Measurements from ENCODE around the gene NR5A1. TPM values are rescaled to one million over a fixed set of nuclear protein-coding genes. Genes with fewer than 3 reads are reported as not detected.

NR5A1 gene
- polyA plus RNA-seq, 1 donor from 2014 or later, result not detected

DNA sequence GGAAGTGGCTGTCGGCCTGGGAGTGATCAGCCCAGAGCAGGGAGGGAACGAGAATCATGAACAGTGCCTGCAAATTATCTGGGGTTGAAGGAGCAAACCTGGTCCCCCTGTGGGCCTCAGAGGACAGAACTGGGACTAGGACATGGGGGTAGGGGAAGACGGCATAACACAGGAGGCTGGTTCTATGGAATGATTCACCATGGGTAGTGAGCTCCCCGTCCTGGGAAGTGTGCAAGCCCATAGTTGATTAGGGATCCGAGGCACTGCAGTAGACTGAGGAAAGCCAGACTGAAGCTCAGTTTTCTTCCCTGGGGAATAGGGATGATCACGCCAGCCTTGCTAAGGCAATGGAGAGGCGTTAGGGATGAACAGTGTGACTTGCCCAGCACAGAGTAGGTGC lies 51.4 kb downstream of the NR5A1 start:
- Mint-ChIP-seq H3K9me3 (peaks cover 0 to 4% (median 3%) of the 10 kb centered on the region in 3 donors), H3K4me3 (no peak overlapping the region), H3K27me3 (peaks cover 18% of the 10 kb centered on the region), H3K27ac (peak overlapping the region in 1 of 3 donors; percentile 82), H3K4me1 (no peaks in the 10 kb centered on the region), H3K36me3 (no peaks in the 10 kb centered on the region)

DNA sequence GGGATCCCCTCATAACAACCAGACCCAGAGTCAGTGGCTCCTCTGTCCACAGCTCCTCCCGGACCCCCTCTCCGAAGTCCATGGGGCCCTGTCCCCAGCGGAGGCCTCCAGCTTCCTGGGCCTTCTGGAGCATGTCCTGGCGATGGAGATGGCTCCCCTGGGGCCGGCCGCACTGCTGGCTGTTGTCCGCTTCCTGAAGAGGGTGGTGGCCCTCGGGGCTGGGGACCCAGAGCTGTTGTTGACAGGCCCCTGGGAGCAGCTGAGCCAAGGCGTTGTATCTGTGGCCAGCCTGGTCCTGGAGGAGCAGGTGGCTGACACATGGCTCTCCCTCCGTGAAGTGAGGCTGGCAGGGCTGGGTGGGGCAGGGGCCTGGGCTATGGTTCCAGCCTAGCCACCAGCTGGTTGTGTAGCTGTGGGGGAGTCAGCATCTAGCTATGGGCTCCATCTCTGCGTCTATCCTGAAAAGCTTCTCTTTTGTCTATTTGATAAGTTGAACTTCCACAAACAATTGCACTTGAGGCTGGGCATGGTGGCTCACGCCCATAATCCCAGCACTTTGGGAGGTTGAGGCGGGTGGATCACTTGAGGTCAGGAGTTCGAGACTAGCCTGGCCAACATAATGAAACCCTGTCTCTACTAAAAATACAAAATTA lies 52.3 kb downstream of the NR5A1 start:
- peak overlapping the region in 1 of 3 donors; percentile 82 for H3K27ac Mint-ChIP-seq
- no peaks in the 10 kb centered on the region for H3K4me1 Mint-ChIP-seq
- peaks cover 25% of the 10 kb centered on the region for H3K27me3 Mint-ChIP-seq
- no peaks in the 10 kb centered on the region for H3K36me3 Mint-ChIP-seq
- H3K4me3 Mint-ChIP-seq, result no peak overlapping the region
- no peaks in the 10 kb centered on the region for H3K9me3 Mint-ChIP-seq

DNA sequence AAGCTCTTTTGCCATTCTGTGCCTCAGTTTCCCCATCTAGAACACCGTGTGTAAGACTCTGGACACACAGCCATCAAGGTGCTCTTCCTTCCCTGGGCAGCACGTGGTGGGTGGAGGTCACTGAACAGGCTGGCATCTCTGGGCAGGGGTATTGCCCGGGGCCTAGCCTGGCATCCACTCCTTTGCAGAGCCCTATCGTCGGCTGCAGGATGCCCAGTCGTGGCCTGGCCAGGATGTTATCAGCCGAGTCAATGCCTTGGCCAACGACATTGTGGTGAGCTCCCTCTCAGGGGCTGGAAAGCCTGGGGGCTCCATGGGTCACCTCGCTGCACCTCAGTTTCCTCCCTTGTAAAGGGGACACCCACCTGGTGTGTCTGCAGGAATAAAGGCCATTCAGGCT lies 52.9 kb downstream of the NR5A1 start:
- Mint-ChIP-seq H3K4me1 (no peaks in the 10 kb centered on the region), H3K27ac (no peak overlapping the region), H3K4me3 (no peak overlapping the region), H3K27me3 (peaks cover 31% of the 10 kb centered on the region), H3K36me3 (peaks cover 1% of the 10 kb centered on the region), H3K9me3 (no peaks in the 10 kb centered on the region)

DNA sequence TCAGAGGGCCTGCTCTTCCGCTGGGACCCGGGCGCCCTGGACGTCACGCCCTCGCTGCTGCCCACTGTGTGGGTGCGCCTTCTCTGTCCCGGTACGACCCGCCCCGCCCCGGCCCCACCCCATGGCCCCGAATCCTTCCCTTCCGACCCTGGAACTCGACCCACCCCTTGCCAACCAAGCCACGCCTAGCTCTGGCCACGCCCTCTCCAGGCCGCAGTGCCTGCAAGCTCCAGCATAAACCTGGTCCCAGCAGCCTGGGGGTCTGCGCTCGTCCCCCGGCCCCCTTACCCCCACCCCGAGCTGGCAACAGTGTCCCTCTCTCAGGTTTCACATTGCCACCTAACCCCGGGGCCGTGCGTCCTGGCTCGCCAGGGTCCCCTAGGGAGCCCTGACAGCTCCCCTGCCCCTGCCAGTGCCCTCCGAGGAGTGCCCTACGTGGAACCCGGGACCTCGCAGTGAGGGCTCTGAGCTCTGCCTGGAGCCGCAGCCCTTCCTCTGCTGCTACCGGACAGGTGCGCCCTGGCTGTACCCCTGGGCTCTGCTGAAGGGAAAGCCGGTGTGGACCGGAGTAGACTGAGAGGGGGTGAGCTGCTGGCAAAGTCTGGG lies 53.5 kb downstream of the NR5A1 start:
- Mint-ChIP-seq H3K36me3 (peaks cover 1% of the 10 kb centered on the region), H3K27ac (no peak overlapping the region), H3K9me3 (no peaks in the 10 kb centered on the region), H3K27me3 (peaks cover 33% of the 10 kb centered on the region), H3K4me1 (no peaks in the 10 kb centered on the region), H3K4me3 (no peak overlapping the region)

DNA sequence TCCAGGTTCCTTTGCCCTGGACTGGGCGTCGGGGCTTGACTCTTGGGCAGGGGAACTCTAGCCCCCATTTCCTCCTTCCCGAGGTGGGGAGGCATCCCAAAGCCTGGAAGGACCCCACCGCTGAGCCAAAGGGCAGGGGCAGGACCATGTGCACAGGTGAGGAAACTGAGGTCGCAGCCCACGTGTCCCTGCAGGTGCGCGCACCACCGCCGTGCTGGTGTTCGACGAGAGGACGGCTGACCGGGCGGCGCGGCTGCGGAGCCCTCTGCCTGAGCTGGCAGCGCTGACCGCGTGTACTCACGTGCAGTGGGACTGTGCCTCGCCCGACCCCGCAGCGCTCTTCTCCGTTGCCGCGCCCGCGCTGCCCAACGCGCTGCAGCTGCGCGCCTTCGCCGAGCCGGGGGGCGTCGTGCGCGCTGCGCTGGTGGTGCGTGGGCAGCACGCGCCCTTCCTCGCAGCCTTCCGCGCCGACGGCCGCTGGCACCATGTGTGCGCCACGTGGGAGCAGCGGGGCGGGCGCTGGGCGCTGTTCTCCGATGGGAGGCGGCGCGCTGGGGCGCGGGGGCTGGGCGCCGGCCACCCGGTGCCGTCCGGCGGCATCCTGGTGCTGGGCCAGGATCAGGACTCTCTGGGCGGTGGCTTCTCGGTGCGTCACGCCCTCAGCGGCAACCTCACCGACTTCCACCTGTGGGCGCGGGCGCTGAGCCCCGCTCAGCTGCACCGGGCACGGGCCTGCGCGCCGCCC lies 54.2 kb downstream of the NR5A1 start:
- Mint-ChIP-seq H3K4me3 (no peak overlapping the region), H3K36me3 (peaks cover 1% of the 10 kb centered on the region), H3K27ac (no peak overlapping the region), H3K27me3 (peaks cover 36% of the 10 kb centered on the region), H3K9me3 (no peaks in the 10 kb centered on the region), H3K4me1 (no peaks in the 10 kb centered on the region)

DNA sequence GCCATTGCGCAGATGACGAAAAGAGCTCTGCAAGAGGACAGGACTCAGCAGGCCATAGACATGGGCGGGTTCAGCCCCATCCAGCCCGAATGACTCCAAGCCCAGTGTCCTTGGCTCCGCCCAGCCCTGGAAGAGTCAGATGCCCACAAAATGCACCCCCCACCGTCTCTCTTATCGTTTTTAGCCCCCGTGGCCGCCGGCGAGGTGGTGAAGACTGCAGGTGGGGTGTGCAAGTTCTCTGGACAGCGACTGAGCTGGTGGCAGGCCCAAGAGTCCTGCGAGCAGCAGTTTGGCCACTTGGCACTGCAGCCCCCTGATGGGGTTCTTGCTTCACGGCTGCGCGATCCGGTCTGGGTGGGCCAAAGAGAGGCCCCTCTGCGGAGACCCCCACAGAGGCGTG lies 54.9 kb downstream of the NR5A1 start:
- H3K4me1 Mint-ChIP-seq, result no peaks in the 10 kb centered on the region
- no peak overlapping the region for H3K4me3 Mint-ChIP-seq
- H3K36me3 Mint-ChIP-seq, result peaks cover 1% of the 10 kb centered on the region
- peaks cover 36% of the 10 kb centered on the region for H3K27me3 Mint-ChIP-seq
- H3K9me3 Mint-ChIP-seq, result no peaks in the 10 kb centered on the region
- H3K27ac Mint-ChIP-seq, result peak overlapping the region in 1 of 3 donors; percentile 63

DNA sequence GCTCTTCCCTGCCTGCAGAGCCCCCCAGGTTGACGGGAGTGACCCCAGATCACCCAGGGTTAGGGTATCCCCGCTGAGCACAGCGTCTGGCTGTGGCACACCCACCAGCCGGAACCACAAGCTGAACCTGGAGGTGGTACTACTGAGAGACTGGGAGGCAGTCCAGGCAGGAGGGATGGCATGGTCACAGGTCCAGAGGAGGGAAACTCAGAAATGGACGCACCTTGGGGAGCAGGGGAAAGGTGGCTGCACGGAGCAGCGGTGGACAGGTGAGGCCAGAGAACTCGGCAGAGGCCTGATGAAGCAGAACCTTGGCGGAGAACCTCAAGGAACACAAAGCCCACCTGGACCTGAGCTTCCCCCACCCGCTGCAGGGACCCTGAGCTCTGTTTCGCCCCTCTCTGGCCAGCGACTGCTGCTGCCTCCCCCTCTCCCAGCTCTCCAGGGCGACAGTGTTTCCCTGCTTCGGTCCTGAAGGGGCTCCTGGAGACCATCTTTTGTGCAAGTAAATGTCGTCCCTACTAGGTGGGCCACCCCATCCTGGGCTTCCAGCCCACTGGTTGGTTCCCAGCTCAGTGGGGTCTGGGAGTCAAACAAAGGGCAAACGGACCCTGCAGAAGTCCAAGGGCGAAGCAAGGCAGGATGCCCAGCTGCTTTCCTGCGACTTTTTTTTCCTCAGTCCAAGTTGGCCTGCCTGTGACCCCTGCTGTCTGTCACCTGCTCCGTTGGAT lies 56.1 kb downstream of the NR5A1 start:
- peak overlapping the region in 1 of 4 donors; percentile 45 for H3K4me3 Mint-ChIP-seq
- peaks cover 41% of the 10 kb centered on the region for H3K27me3 Mint-ChIP-seq
- no peaks in the 10 kb centered on the region for H3K9me3 Mint-ChIP-seq
- H3K36me3 Mint-ChIP-seq, result peaks cover 1% of the 10 kb centered on the region
- no peaks in the 10 kb centered on the region for H3K4me1 Mint-ChIP-seq
- H3K27ac Mint-ChIP-seq, result no peak overlapping the region

DNA sequence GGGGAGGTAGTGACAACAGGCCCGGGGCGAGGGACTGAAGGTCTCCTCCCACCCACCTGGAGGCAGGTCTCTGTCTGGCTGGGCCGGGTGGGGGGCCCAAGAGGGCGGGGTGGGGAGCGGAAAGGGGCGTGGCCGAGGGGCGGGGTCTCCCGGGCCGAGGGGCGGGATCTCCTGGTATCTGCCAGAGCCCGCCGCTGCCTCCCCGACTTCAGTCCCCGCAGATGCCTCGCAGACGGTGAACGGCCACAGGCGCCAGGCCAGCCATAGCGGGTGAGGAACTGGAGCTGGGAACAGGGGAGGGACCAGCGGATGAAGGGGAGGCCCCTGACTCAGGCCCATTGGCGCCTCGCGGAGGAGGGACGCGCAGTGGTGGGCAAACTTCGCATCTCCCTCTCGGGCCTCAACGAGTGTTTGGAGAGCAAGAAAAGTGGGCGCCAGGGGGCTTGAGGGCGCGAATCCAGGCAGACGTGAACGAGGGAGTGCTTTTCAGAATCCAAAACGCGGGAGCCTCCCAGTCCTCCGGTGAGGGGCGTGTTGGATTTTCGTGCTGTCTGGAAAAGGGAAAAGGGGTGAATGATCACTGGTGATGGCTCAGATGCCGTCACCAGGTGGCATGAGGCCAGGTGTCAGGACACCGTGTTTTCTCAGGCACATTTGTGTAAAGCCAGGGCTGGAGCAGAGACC lies 56.8 kb downstream of the NR5A1 start, which contains the start of gene ADGRD2:
ADGRD2 (plus strand) TSS at position 211 of the 684 bp plus-strand sequence. CDS start 1,216 bp downstream, outside the sequence.
- Mint-ChIP-seq H3K9me3 (peaks cover 0 to 2% (median 0%) of the 10 kb centered on the region in 3 donors), H3K36me3 (peaks cover 1% of the 10 kb centered on the region), H3K27ac (no peak within 1 kb of the TSS), H3K4me1 (no peaks in the 10 kb centered on the region), H3K4me3 (peak within 1 kb of the TSS in 1 of 4 donors; percentile 45), H3K27me3 (peaks cover 41% of the 10 kb centered on the region)

DNA sequence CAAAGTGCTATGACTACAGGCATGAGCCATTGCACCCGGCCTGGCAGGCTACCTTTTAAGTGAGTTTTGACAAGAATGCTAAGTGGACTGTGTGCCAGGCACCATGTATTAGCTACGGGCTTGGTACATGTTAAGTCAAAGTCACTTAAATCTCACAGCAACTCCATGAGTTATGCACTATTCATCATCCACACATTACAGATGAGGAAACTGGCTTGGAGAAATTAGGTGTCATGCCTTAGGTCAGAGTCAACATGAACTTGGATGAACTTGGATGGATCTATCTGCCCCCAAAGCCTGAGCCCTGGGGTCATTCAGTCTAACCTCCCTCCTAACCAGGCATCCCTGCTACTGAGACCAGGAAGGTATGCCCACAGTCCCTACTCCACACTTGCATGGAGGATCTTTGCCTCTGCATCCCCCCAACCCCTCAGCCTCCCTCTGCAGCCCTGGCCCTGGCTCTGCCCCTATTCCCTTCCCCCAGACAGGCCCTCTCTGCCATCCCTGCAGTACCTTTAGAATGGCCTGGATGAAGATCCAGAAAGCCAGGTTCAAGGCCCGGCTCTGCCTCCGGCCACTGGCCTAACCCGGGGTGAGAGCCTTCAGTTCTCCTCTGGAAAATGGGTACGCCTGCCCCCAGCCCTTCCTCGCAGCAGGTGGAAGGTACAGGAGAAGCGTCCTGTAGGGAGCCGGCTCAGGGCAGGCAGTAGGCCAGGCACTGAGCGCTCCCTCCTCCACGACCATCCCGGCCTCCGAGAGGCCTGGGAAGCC lies 57.6 kb downstream of the NR5A1 start:
- H3K27me3 Mint-ChIP-seq, result peaks cover 41% of the 10 kb centered on the region
- no peaks in the 10 kb centered on the region for H3K4me1 Mint-ChIP-seq
- H3K9me3 Mint-ChIP-seq, result peaks cover 0 to 2% (median 0%) of the 10 kb centered on the region in 3 donors
- H3K27ac Mint-ChIP-seq, result no peak overlapping the region
- H3K4me3 Mint-ChIP-seq, result no peak overlapping the region
- peaks cover 1% of the 10 kb centered on the region for H3K36me3 Mint-ChIP-seq

DNA sequence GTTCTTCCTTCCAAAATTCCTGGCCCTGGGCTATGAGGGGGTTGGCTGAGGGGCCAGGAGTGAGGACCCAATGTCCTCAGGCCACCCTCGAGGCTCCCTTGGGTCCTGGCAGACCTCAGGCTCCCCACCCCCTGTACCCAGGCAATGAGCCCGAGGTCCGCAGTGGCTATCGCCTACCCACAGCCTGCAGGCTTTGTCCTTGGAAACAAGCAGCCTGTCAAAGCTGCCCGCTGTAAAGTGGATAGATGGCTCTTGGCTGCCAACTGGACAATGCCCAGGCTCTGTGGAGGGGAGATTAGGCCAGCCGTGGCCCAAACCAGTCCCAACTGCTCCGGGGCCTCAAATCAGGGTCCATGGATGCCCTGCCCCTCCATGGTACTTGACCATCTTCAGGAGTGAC lies 59.2 kb downstream of the NR5A1 start:
- no peaks in the 10 kb centered on the region for H3K4me1 Mint-ChIP-seq
- no peak overlapping the region for H3K27ac Mint-ChIP-seq
- peaks cover 0 to 2% (median 0%) of the 10 kb centered on the region in 3 donors for H3K9me3 Mint-ChIP-seq
- no peak overlapping the region for H3K4me3 Mint-ChIP-seq
- H3K27me3 Mint-ChIP-seq, result peaks cover 40% of the 10 kb centered on the region
- peaks cover 1% of the 10 kb centered on the region for H3K36me3 Mint-ChIP-seq

DNA sequence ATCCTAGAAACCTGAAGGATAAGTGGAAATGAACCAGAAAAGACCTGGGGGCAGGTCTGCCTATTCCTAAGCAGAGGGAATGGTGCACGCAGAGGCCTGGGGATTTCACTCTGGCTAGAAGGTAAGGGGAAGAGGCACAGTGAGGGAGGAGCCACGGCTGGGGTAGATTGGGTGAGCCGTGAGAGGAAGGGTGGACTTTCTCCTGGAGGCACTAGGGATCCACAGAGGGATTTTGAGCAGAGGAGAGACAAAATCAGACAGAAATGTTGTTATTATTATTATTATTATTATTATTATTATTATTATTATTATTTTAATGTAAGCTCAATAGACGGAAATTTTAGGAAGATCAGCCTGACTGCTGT lies 59.9 kb downstream of the NR5A1 start:
- Mint-ChIP-seq H3K36me3 (peaks cover 1% of the 10 kb centered on the region), H3K4me3 (no peak overlapping the region), H3K9me3 (peaks cover 0 to 2% (median 0%) of the 10 kb centered on the region in 3 donors), H3K4me1 (no peaks in the 10 kb centered on the region), H3K27ac (no peak overlapping the region), H3K27me3 (peaks cover 38% of the 10 kb centered on the region)

DNA sequence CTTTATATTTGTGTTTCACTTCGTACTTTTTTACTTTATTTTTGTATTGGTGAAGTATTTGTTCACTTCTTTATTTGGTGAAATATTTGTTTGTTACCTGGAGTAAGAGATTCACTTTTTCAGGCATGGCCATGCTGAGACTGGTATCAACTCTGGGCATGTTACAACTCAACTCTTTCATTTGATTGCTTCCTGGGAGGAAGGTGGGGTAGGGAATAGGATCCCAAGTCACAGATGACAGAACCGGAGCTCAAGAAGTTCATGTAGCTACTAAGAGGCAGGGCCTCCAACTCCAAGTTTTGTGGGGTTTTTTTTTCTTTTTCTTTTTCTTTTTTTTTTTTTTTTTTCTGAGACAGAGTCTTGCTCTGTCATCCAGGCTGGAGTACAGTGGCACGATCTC lies 63.0 kb downstream of the NR5A1 start:
- H3K4me3 Mint-ChIP-seq, result no peak overlapping the region
- no peaks in the 10 kb centered on the region for H3K36me3 Mint-ChIP-seq
- H3K4me1 Mint-ChIP-seq, result no peaks in the 10 kb centered on the region
- peaks cover 0 to 7% (median 0%) of the 10 kb centered on the region in 3 donors for H3K9me3 Mint-ChIP-seq
- no peak overlapping the region for H3K27ac Mint-ChIP-seq
- peaks cover 31% of the 10 kb centered on the region for H3K27me3 Mint-ChIP-seq

DNA sequence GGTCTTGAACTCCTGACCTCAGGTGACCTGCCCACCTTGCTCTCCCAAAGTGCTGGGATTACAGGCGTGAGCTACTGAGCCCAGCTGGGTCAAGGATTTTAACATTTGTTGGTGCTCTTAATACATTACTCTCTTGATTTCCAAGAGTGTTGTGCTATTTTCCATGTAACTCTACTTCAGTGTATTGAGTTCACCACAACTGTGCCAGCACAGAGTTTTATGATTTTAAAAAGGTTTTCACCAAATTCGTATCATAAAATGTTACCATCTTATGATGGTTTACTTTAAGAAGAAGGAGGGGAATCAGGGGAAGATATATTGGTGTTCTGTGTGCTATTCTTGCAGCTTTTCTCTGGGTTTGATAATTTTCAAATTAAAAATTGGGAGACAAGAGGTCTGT lies 63.6 kb downstream of the NR5A1 start:
- peaks cover 31% of the 10 kb centered on the region for H3K27me3 Mint-ChIP-seq
- H3K9me3 Mint-ChIP-seq, result peaks cover 0 to 10% (median 0%) of the 10 kb centered on the region in 3 donors
- H3K36me3 Mint-ChIP-seq, result no peaks in the 10 kb centered on the region
- H3K27ac Mint-ChIP-seq, result no peak overlapping the region
- H3K4me3 Mint-ChIP-seq, result no peak overlapping the region
- H3K4me1 Mint-ChIP-seq, result no peaks in the 10 kb centered on the region

DNA sequence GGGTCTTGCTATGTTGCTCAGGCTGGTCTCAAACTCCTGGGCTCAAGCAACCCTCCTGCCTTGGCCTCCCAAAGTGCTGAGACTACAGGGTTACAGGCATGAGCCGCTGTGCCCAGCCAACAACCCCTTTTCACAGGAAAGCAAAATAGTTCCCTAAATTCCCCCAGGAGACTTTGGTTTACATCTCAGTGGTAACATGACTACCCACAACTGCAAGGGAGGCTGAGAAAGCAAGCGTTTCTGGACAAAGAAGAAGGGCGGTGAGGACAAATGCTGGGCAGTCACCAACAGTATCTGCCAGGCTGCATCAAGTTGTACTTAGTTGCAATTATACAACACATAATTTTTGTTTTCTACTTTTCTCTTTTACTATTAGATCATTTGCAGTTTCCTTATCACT lies 64.4 kb downstream of the NR5A1 start:
- H3K27me3 Mint-ChIP-seq, result peaks cover 29% of the 10 kb centered on the region
- H3K27ac Mint-ChIP-seq, result no peak overlapping the region
- no peaks in the 10 kb centered on the region for H3K36me3 Mint-ChIP-seq
- no peaks in the 10 kb centered on the region for H3K4me1 Mint-ChIP-seq
- H3K4me3 Mint-ChIP-seq, result no peak overlapping the region
- peaks cover 0 to 11% (median 0%) of the 10 kb centered on the region in 3 donors for H3K9me3 Mint-ChIP-seq

Data from IgD-negative memory B cell (primary cell).